HG03439 (cell line): ENCODE data around the gene DOCK1.

Experiments
- ATAC-seq: cut with Tn5 transposase; IDR thresholded peaks from one replicate; pipeline ENCODE4 v1.9.1; 2021; ENCODE audit warnings: mild to moderate bottlenecking, moderate library complexity; ENCODE audit not compliant: unreplicated experiment

Gene DOCK1

GRCh38 chr10:127374074-127374680, 468.9 kb downstream of the DOCK1 start:
- ATAC-seq: no peak

DNA sequence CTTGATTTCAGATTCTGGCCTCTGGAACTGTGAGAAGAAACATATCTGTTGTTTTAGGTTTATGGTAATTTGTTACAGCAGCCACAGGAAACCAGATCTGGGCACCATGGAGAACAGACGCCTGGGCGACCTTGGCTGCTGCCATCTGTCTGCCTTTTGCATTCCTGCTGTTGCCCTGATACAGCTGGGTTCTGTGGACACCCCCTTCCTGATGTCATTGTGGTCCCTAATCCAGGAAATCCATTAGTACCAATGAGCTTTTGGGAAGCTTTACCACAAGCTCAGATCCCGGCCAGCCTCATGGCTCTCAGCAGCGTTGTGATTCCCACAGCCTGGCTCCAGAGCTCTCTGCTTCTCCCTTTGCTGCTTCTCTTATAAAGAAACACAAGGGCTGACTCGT, 469.7 kb downstream of the DOCK1 start:
- no peak for ATAC-seq

- ATAC-seq: no peak
Observed at GRCh38 chr10:127375461-127375860, 470.2 kb downstream of the DOCK1 start.

- ATAC-seq: no peak
Observed at GRCh38 chr10:127376071-127376470, 470.8 kb downstream of the DOCK1 start.

DNA sequence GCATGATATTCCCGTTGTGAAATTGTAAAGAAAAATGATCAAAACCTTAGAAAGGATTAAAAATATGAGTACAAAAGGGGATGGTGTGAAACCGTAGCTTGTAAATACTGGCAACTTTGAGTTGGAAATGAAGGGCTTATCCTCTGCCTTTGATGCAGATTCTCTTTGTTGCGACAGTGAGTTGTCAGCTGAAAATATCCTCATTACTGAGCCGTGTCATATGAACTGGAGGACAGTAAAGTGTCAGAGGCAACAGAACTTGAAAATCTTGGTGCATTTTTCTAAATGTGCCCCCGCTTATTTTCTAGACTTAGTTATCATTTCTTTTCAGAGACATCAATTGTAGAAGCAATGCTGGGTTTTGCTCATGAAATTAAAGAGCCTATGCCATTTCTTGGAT, 473.4 kb downstream of the DOCK1 start:
- no peak for ATAC-seq

DNA sequence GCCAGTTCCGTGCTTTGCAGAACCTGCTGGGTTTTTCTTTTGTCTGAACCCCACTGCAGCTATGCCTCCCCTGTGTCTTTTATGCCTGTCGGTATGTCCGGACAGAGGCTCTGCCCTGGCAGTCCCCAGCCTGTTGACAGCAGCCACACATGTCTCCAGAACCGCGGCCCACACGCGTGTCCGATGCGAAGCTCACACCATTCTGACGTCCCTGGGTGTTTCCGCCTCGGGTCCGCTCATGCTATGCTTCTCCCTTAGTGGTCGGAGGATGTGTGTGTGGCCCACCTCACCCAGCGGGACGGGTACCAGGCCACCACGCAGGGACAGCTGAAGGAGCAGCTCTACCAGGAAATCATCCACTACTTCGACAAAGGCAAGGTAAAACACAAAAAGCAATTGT, 479.3 kb downstream of the DOCK1 start:
- ATAC-seq: no peak

DNA sequence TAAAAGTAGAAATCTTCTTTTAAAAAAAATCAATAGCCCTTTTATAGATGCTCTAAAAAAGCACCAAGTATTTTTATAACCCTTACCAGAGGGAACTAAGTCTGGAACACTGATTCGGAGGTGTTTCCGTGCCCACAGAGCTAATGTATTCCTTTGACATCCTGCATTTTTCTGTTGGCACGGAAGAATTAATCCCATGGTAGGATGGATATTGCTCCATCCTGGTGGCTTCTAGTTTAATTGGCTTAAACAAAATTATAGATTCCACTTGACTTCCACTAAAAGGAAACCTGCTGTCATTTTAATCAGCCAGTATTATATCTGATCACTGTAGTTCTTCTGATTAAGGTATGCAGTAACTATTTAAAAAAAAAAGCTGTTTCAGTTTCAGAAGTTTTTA, 479.8 kb downstream of the DOCK1 start:
- ATAC-seq: no peak

DNA sequence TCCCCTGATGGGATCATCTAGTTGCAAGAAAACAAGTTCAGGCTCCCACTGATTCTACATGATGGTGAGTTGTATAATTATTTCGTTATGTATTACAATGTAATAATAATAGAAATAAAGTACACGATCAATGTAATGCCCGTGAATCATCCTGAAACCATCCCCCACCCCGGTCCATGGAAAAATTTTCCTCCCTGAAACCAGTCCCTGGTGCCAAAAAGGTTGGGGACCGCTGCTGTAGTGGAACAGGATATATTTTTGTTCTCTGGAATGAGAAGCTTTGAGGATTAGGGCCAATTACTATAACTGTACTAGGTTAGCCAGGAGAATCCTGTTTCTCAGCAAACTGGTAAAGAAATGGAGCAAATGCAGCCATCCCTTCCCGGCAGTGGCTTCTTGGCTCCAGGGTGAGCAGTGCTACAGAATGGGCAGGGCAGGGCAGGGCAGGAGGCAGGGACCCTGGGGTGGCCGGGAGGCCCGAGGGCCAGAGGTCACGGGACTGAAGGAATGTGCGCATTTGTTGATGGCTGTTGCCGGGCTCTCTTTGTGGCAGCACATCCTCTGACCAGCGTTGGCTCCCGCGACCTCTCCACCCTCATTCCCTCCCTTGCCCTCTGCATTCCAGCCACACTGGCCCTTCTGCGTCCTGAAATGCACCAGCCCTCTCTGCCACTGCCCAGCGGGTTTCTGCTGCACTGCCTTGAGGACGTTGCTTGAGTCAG, 481.5 kb downstream of the DOCK1 start:
- ATAC-seq: no peak

DNA sequence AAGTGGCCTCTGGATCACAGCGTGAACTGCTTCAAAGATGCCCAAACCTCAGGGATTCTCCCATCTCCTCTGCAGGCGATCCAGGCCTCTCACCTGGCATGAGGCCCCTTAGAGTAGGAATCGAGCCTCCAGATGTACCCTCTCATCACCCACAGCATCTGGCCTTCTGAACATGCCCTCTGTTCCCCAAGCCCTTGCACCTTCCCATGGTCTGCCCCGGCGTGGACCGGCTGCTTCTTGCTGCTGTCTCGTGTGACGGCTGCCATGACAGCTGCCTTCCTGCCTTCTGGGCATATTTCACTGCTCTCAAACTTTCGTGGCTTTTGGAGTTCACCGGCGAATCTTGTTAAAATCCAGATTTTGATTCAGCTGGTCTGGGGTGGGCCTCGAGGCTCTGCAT, 486.6 kb downstream of the DOCK1 start:
- ATAC-seq: no peak

GRCh38 chr10:127392351-127393235, 487.4 kb downstream of the DOCK1 start:
- ATAC-seq: no peak

DNA sequence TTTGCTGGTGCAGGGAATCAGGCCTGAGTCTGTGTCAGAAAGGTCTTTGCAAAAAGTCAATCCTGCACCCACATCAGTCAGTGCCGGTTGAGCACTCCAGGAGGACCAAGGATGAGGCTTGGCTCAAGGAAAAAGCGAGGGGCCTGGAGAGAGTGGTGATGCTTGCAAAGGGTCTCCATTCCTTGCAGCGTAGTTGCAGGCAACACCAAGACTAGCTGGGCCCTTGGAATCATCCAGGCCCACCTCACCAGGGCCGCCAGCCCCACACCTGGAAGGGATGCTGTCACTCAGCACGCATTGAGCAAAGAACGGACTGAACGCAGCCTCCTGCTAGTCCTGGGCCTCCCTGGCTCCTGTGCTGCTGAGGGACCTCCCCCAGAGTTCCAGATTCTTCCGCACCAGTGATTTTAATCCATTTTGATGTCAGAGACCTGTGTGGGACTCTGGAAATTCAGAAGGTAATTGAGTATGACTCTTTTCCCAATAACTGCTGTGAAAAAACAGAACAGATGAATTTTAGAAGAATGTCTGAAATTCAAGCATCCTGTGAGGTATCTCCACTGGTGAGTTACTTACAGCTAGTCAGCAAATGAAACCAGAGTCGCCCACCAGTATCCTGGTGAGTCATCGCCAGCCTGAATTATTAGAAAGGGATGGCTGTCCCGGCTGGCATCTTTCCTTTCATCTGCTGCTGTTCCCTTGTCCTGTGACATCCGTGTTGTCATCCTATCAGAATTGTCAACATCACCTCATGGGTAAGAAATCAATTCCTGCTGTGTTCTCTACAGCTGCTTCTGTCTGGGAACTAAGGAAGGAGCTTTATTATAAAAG, 493.1 kb downstream of the DOCK1 start:
- no peak for ATAC-seq

- ATAC-seq: no peak
Observed at GRCh38 chr10:127398971-127399365, 493.7 kb downstream of the DOCK1 start.

- no peak for ATAC-seq
Observed at GRCh38 chr10:127399668-127400067, 494.4 kb downstream of the DOCK1 start.

DNA sequence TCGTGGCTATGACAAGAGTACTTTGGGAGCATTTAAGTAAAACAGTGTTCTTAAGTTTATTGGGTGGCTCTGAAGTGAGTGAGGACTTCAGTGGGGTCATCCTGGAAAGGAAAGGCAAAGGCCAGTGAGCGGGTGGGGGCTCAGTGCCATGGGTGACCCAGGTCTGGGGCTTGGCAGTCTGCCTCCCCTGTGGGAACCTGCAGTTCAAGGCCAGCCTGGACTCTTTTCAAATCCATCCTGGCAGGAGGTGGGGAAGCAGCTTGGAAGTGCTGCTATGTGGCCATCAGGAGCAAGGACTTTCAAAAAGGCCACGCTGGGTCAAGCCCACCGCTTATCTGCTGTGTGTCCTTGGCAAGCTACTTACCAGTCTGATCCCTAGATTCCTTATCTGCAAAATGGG, 495.0 kb downstream of the DOCK1 start:
- ATAC-seq: no peak

DNA sequence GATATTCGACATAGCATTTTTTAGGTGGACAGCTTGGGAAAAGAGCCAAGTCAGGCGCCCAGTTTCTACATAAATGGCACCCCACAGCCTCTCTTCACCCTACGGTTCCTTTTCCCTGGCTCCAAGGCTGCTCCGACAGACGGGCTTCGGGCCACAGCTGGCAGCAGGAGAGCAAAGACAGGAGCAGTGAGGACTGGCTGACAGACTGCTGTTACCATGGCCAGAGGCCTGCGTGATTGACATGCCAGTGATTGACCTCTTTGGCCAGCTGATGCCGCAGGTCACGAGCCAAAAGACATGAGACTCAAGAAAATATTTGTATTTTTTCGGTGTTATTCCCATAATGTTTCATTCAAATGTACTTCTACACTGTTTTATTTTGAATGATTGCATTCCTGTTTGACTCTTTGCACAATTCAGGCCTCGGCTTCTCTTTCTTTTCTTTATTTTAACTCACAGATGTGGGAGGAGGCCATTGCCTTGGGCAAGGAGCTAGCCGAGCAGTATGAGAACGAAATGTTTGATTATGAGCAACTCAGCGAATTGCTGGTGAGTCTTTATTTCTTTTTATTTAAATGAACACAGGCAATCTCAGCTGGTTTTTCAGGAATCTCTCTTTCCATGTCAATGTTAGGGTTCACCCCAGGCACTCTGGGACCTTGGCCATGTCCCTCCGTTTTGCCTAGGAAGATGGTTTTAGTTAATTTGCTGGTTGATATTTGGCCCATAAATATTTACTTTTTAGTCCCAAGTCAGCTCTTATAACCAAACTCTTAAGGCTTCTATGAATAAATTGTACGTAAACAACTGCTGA, 497.6 kb downstream of the DOCK1 start:
- no peak for ATAC-seq

GRCh38 chr10:127405221-127405620, 500.0 kb downstream of the DOCK1 start:
- no peak for ATAC-seq

- no peak for ATAC-seq
Observed at GRCh38 chr10:127406018-127406550, 500.9 kb downstream of the DOCK1 start.

DNA sequence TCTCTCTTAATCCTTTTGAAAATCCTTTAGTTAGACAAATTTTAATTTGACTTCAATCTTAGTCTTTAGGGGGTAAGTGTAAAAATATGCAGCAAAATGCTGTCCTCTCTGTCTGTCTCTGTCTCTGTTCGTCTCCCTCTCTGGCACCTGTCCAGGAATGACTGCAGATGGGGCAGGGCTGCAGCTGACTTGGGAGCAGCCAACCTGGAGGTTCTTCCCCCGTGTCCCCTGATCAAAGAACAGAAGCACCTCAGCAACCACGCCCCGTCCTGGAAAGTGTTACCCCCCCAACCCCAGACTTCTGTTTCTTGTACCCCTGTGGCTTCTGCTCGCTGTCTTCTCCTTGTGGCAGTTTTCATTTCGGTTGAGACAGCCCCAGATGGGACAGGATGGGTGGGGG, 502.3 kb downstream of the DOCK1 start:
- no peak for ATAC-seq

- ATAC-seq: no peak
Observed at GRCh38 chr10:127408112-127408710, 503.0 kb downstream of the DOCK1 start.
